Uterus (tissue), 4 donors: ENCODE data around the gene TMEM120B. TPM values are rescaled to one million over a fixed set of nuclear protein-coding genes. Genes with fewer than 3 reads are reported as not detected.
A peak's percentile ranks its signal among the peaks of the same experiment; 100 is the strongest.

ENCODE experiments used
- DNase-seq, 2 donors: peaks; one replicate each; pipeline ENCODE4 v3.0.0-alpha.2; 2019 to 2020
- H3K27ac ChIP-seq, 2 donors: fragments of 200-600 bp; sonication (generic); 1 replicate in 1 of 2; 2 replicates in 1 of 2; pipeline ENCODE4 v1.5.1; 2016 to 2018
- H3K27me3 ChIP-seq, 2 donors: fragments of 200-600 bp; sonication (generic); one replicate each; pipeline ENCODE4 v1.5.1; 2018 to 2019; ENCODE audit warnings: control low read depth in 1 of 2
- H3K36me3 ChIP-seq, 2 donors: fragments of 200-600 bp; sonication (generic); one replicate each; pipeline ENCODE4 v1.5.1; 2019; ENCODE audit warnings: control low read depth in 1 of 2
- H3K4me1 ChIP-seq, 2 donors: fragments of 200-600 bp; sonication (generic); one replicate each; pipeline ENCODE4 v1.5.1; 2018 to 2019; ENCODE audit warnings: control low read depth in 1 of 2
- H3K4me3 ChIP-seq, 2 donors: fragments of 200-600 bp; sonication (generic); 1 replicate in 1 of 2; 2 replicates in 1 of 2; pipeline ENCODE4 v1.5.1; 2018 to 2019; ENCODE audit warnings: mild to moderate bottlenecking in 1 of 2
- H3K9me3 ChIP-seq, 2 donors: fragments of 200-600 bp; sonication (generic); one replicate each; pipeline ENCODE4 v1.5.1; 2019; ENCODE audit warnings: control low read depth in 1 of 2
- POLR2A ChIP-seq, 2 donors: fragments of 450-650 bp; IDR thresholded peaks; one replicate each; pipeline ENCODE4 v1.6.1; 2016; ENCODE audit warnings: antibody characterized with exemption in 2 of 2, mild to moderate bottlenecking in 1 of 2, moderate library complexity in 1 of 2
- intact Hi-C: fragments of 100-400 bp; cut with DNase I; formaldehyde crosslinking; loops from one replicate; pipeline ENCODE4 v1.15.1; 2023; ENCODE audit warnings: low total_unique reads
- total RNA-seq, 4 donors: library from RNA; depleted of rRNA in 3 of 4; stranded (reverse); fragments of >200 nt in 3 of 4; gene quantifications; one replicate each; pipeline versions ENCODE4 v1.1.0 to v1.2.4, GENCODE V29; 2014 to 2023
- TF ChIP-seq, protein P1 (sequence below), 4 experiments: fragments of 200-600 bp in 2 of 4; fragments of 450-650 bp in 2 of 4; sonication (generic) in 2 of 4; IDR thresholded peaks; one replicate each; pipeline ENCODE4 v1.5.1; 2016 to 2019; ENCODE audit warnings: antibody characterized with exemption in 4 of 4, mild to moderate bottlenecking in 2 of 4, moderate library complexity in 1 of 4
- donor health status: DM: yes; HTN: yes; CAD: no.

TMEM120B gene
- total RNA-seq, 4 donors from 2014 or later, result 1.0 to 35.2 (median 19.6) TPM

DNA sequence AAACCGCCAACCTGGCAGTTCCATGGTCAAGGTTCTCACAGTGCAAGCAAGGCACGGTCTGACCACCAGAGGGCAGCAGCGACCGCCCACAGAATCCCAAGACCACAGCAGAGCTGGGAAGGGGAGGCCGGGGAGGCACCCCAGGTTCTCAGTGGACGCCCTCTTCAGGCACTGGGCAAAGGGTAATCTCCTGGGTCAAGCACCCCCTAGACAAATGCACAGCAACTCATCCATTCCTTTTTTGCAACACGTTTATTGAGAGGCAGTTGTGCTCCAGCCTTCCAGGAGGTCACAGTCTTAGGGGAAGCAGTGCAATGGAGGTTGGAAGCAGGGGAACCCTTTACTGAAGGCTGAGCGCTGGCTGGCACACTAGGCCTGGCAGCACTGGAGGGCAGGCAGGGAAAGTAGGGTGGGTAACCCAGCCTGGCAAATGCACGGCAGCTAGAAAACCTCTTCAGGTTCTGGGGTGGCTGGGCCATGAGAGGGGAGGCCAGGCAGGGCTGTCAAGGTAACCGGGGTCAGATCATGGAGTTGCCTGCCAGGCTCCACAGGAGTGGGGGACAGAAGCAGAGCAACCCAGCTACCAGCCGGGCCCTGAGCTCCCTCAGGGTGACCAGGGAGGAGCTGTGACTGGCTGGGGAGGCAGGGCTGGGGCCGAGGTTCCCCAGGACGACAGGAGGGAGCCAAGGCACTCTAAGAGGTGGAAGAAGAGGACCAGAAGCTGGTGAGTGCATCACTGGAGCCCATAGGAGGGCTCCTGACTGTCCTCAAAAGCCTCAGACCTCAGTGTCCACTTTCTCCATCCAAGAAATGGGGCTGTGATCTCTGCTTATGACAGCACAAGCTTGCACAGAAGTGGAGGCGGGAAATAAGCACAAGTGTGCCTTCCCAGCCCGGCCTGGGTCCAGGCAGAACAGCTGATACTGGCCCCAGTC lies 82.7 kb downstream of the TMEM120B start:
- H3K4me1 ChIP-seq, result peaks cover 33 to 49% of the 10 kb centered on the region in 2 donors
- no peaks in the 10 kb centered on the region for H3K9me3 ChIP-seq
- H3K27ac ChIP-seq, result peak overlapping the region; percentile 100
- peak; percentile 90 to 92 for DNase-seq
- intact Hi-C loops, result loop anchor here (1.0 kb wide), 1 partner anchor 17 kb away; no protein-coding TSS in a partner anchor
- peak overlapping the region in 1 of 2 donors; percentile 42 for H3K4me3 ChIP-seq
- TF ChIP-seq POLR2A (IDR thresholded peaks at IDR 0.05), result no peak
- TF ChIP-seq, protein P1, sequence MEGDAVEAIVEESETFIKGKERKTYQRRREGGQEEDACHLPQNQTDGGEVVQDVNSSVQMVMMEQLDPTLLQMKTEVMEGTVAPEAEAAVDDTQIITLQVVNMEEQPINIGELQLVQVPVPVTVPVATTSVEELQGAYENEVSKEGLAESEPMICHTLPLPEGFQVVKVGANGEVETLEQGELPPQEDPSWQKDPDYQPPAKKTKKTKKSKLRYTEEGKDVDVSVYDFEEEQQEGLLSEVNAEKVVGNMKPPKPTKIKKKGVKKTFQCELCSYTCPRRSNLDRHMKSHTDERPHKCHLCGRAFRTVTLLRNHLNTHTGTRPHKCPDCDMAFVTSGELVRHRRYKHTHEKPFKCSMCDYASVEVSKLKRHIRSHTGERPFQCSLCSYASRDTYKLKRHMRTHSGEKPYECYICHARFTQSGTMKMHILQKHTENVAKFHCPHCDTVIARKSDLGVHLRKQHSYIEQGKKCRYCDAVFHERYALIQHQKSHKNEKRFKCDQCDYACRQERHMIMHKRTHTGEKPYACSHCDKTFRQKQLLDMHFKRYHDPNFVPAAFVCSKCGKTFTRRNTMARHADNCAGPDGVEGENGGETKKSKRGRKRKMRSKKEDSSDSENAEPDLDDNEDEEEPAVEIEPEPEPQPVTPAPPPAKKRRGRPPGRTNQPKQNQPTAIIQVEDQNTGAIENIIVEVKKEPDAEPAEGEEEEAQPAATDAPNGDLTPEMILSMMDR (IDR thresholded peaks at IDR 0.05), result peak; percentile 97 to 98 (median 98)
- no peaks in the 10 kb centered on the region for H3K27me3 ChIP-seq
- no peaks in the 10 kb centered on the region for H3K36me3 ChIP-seq

DNA sequence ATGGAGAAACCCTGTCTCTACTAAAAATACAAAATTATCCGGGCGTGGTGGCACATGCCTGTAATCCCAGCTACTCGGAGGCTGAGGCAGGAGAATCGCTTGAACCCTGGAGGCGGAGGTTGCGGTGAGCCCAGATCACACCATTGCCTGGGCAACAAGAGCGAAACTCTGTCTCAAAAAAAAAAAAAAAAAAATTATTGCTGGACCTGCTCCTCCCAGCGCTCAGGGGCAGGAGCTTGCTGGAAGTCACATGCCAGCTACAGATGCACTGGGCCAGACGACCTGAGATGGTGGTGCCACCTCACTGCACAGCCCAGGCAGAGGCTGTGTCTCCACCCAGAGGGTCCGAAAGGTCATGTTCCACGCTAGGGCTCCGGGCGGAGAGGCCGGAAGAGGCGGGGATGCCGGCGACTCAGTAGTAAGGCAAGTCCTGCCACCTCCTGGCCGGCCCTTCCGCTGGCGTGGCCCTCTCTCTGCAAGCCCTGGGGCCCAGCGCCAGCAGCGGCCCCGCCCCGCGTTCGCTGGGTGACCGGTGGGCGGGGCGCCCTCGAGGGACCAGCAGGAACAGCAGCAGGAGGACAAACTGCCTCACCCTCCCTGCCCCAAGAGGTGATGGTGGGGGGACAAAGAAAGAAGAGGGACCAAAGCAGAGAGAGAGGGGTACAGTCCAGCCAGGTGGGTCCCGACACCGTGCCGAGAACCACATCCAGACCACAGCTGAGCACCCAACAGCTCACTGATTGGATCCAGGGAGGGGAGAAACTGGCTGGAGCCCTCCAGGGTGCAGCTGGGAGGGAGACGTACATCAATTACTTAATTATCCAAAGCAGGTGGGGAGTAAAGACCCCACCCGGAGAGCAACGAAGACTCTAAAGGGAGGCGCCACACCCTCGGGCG lies 84.6 kb downstream of the TMEM120B start:
- TF ChIP-seq POLR2A (IDR thresholded peaks at IDR 0.05), result peak; percentile 37 to 46
- TF ChIP-seq, protein P1 (IDR thresholded peaks at IDR 0.05), result peak; percentile 47 to 53 (median 51)
- intact Hi-C loops, result no loop called here
- Histone ChIP-seq H3K4me1 (peaks cover 33 to 49% of the 10 kb centered on the region in 2 donors), H3K27me3 (no peaks in the 10 kb centered on the region), H3K9me3 (no peaks in the 10 kb centered on the region), H3K27ac (peak overlapping the region; percentile 100), H3K4me3 (peak overlapping the region in 1 of 2 donors; percentile 16), H3K36me3 (no peaks in the 10 kb centered on the region)
- DNase-seq, result peak; percentile 90 to 91

DNA sequence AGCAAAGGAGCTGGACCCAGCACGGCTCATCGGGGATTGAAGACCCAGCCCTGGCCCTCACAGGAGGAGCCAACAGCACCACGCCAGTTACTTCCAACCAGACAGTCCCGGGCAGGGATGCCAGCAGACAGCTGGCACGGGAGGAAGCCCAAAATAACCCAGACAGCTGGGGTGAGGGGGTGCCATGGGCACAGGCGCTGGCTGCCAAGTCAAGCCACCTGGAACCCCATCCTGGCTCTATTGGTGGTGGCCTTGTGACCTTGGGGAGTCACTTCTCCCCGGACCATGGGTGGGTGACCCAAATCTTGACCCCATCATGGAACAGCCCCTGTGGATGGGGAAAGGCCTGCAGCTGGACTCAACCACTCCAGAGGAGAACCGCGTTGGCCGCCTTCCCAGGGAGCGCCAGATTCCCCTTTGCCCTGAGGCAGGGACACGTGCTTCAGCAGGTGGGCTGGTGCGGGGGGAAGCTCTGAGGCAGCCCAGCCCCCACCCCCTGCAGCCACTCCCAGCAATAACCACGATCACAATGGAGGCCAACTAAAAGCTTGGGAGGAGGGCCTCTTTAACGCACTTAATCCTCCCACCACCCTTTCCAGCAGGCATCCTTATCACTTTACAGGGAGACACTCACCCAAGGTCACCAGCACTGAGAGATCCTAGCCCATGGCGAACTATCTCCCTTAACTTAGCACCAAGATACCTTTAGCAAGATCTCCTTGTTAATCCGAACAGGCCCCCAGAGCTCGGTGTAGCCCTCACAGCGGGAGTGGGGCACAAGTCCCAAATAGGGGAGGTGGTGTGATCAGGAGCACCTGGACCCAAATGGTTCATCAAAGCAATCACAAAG lies 85.6 kb downstream of the TMEM120B start:
- H3K4me3 ChIP-seq, result no peak overlapping the region
- H3K4me1 ChIP-seq, result peaks cover 33 to 49% of the 10 kb centered on the region in 2 donors
- intact Hi-C loops, result no loop called here
- H3K9me3 ChIP-seq, result no peaks in the 10 kb centered on the region
- peak overlapping the region; percentile 100 for H3K27ac ChIP-seq
- no peaks in the 10 kb centered on the region for H3K27me3 ChIP-seq
- peak in 1 of 2 donors; percentile 12 for TF ChIP-seq POLR2A (IDR thresholded peaks at IDR 0.05)
- TF ChIP-seq, protein P1 (IDR thresholded peaks at IDR 0.05), result no peak
- H3K36me3 ChIP-seq, result no peaks in the 10 kb centered on the region
- peak; percentile 71 to 77 for DNase-seq

DNA sequence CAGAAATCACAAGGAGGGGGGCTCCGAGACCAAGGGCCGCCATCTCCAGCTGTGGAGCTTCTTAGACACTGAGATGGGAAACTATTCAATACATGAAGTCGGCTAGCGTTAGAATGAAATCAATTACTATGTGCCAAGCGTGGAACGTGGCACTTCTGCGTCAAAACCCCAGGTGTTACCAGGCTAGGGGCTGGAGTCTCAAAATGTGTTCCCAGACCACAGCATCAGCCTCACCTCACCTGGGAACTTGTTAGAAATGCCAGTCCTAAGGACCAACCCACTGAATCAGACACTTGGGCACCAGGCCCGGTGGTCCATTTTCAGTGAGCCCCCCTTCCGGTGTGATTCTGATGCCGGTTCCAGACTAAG lies 86.2 kb downstream of the TMEM120B start:
- Histone ChIP-seq H3K4me1 (peaks cover 33 to 43% of the 10 kb centered on the region in 2 donors), H3K36me3 (no peaks in the 10 kb centered on the region), H3K27ac (peak overlapping the region; percentile 100), H3K27me3 (no peaks in the 10 kb centered on the region), H3K4me3 (peak overlapping the region in 1 of 2 donors; percentile 79), H3K9me3 (no peaks in the 10 kb centered on the region)
- intact Hi-C loops, result no loop called here
- TF ChIP-seq POLR2A (IDR thresholded peaks at IDR 0.05), result no peak
- TF ChIP-seq, protein P1 (IDR thresholded peaks at IDR 0.05), result no peak
- DNase-seq, result peak in 1 of 2 donors; percentile 24
